GM18517 (cell line): ENCODE results near the gene PRMT7.
A peak's percentile ranks its signal among the peaks of the same experiment; 100 is the strongest.

Experiments used
- ATAC-seq: cut with Tn5 transposase; IDR thresholded peaks from one replicate; pipeline ENCODE4 v1.9.1; 2021; ENCODE audit warnings: mild to moderate bottlenecking, moderate library complexity; ENCODE audit not compliant: unreplicated experiment

The PRMT7 gene

GRCh38 chr16:68345958-68346635, 35.3 kb downstream of the PRMT7 start:
- no peak for ATAC-seq

GRCh38 chr16:68346892-68347480, 36.2 kb downstream of the PRMT7 start:
- no peak for ATAC-seq

- ATAC-seq: no peak
Observed at GRCh38 chr16:68347605-68348004, 36.8 kb downstream of the PRMT7 start.

- ATAC-seq: no peak
Observed at GRCh38 chr16:68348639-68349445, 38.0 kb downstream of the PRMT7 start.

- no peak for ATAC-seq
Observed at GRCh38 chr16:68349838-68350410, 39.1 kb downstream of the PRMT7 start.

- ATAC-seq: no peak
Observed at GRCh38 chr16:68350813-68351350, 40.1 kb downstream of the PRMT7 start.

GRCh38 chr16:68351463-68351862, 40.6 kb downstream of the PRMT7 start:
- ATAC-seq: no peak

- ATAC-seq: no peak
Observed at GRCh38 chr16:68351991-68352431, 41.2 kb downstream of the PRMT7 start.

GRCh38 chr16:68353366-68353765, 42.5 kb downstream of the PRMT7 start:
- ATAC-seq: no peak

GRCh38 chr16:68354816-68355215, 44.0 kb downstream of the PRMT7 start:
- no peak for ATAC-seq

- no peak for ATAC-seq
Observed at GRCh38 chr16:68355447-68356248, 44.8 kb downstream of the PRMT7 start.

GRCh38 chr16:68356249-68356918, 45.6 kb downstream of the PRMT7 start:
- peak; percentile 73 for ATAC-seq

GRCh38 chr16:68356919-68357286, 46.1 kb downstream of the PRMT7 start:
- no peak for ATAC-seq

GRCh38 chr16:68357521-68357922, 46.7 kb downstream of the PRMT7 start:
- ATAC-seq: no peak

- ATAC-seq: no peak
Observed at GRCh38 chr16:68357923-68358322, 47.1 kb downstream of the PRMT7 start.

- ATAC-seq: no peak
Observed at GRCh38 chr16:68358951-68359350, 48.1 kb downstream of the PRMT7 start.

GRCh38 chr16:68359398-68360191, 48.8 kb downstream of the PRMT7 start:
- ATAC-seq: no peak

- no peak for ATAC-seq
Observed at GRCh38 chr16:68360547-68360946, 49.7 kb downstream of the PRMT7 start.

GRCh38 chr16:68360956-68361355, 50.1 kb downstream of the PRMT7 start:
- no peak for ATAC-seq
